ENCODE data around the gene LACTB.

DNA sequence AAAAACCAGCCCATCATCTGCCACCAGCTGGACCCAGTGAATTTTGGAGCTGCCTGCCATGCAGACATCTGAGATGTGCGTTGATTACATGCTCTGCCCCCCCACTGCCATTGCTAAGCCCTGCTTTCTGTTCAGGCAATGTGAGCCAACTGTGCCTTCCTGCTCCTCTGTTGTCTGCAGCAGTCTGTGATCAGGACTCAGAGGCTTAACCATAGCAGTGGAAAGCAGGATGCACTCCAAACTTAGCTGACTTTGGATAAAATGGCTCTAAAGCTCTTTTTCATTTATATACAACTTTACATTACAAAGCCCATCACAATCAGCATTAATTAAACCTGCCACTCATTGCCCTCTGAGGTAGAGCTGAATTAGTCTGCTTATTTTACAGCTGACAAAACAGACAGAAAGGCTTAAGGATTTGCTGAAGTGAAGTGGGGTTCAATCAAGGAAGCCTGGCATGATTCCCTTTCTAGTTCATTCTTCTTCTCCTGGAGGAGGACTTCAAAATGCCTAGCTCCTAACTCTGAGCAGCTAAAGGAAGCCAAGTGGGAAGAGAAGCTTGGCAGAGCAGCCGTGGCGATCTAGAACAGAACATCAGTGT lies 51.3 kb downstream of the LACTB start:
- TF ChIP-seq, protein P1, sequence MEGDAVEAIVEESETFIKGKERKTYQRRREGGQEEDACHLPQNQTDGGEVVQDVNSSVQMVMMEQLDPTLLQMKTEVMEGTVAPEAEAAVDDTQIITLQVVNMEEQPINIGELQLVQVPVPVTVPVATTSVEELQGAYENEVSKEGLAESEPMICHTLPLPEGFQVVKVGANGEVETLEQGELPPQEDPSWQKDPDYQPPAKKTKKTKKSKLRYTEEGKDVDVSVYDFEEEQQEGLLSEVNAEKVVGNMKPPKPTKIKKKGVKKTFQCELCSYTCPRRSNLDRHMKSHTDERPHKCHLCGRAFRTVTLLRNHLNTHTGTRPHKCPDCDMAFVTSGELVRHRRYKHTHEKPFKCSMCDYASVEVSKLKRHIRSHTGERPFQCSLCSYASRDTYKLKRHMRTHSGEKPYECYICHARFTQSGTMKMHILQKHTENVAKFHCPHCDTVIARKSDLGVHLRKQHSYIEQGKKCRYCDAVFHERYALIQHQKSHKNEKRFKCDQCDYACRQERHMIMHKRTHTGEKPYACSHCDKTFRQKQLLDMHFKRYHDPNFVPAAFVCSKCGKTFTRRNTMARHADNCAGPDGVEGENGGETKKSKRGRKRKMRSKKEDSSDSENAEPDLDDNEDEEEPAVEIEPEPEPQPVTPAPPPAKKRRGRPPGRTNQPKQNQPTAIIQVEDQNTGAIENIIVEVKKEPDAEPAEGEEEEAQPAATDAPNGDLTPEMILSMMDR (IDR thresholded peaks at IDR 0.05): no peak
- TF ChIP-seq POLR2A (IDR thresholded peaks at IDR 0.05): no peak
- TF ChIP-seq POLR2AphosphoS5 (IDR thresholded peaks at IDR 0.05): no peak

Measured in gastroesophageal sphincter (tissue), 3 donors.